K562 (cell line): Measurements from ENCODE around the gene SLC6A9. TPM values are rescaled to one million over a fixed set of nuclear protein-coding genes. Genes with fewer than 3 reads are reported as not detected.

ENCODE experiments used
- ARID2 ChIP-seq: fragments of 450-650 bp; IDR thresholded peaks from 2 replicates; pipeline ENCODE4 v1.6.1; 2017; ENCODE audit warnings: antibody characterized with exemption, mild to moderate bottlenecking
- ARNT ChIP-seq, 2 experiments: fragments of 450-650 bp; IDR thresholded peaks; 2 replicates each; pipeline ENCODE4 v1.6.1; 2016; ENCODE audit warnings: mild to moderate bottlenecking in 1 of 2
- ATF4 ChIP-seq: fragments of 450-650 bp; formaldehyde crosslinking; IDR thresholded peaks from 2 replicates; pipeline ENCODE4 v1.4.0; 2022; ENCODE audit warnings: mild to moderate bottlenecking, moderate library complexity
- BRD4 ChIP-seq: fragments of 200-600 bp; sonication (generic); IDR thresholded peaks from 2 replicates; pipeline ENCODE4 v1.6.1; 2017; ENCODE audit warnings: inconsistent platforms
- CHD1 ChIP-seq: fragments of 200-600 bp; sonication (generic); IDR thresholded peaks from one replicate; pipeline ENCODE4 v1.6.1; 2012; ENCODE audit warnings: mild to moderate bottlenecking, moderate library complexity, low read length, inconsistent platforms
- CXXC5 ChIP-seq: fragments of 250-450 bp; sonication (Bioruptor Pico); IDR thresholded peaks from 2 replicates; pipeline ENCODE4 v1.8.0; 2022; ENCODE audit warnings: inconsistent platforms, mild to moderate bottlenecking, moderate library complexity
- DPF2 ChIP-seq: fragments of 450-650 bp; IDR thresholded peaks from 2 replicates; pipeline ENCODE4 v1.6.1; 2016
- ELF2 ChIP-seq: fragments of 250-450 bp; sonication (Bioruptor Pico); IDR thresholded peaks from 2 replicates; pipeline ENCODE4 v1.5.0; 2021; ENCODE audit warnings: mild to moderate bottlenecking
- NCOA2 ChIP-seq, 2 experiments: fragments of 450-650 bp; IDR thresholded peaks; 2 replicates each; pipeline ENCODE4 v1.6.1; 2018; ENCODE audit warnings: mild to moderate bottlenecking in 2 of 2, moderate library complexity in 1 of 2; ENCODE audit not compliant: partially characterized antibody in 2 of 2
- NCOA6 ChIP-seq: fragments of 450-650 bp; IDR thresholded peaks from 2 replicates; pipeline ENCODE4 v1.6.1; 2017; ENCODE audit warnings: mild to moderate bottlenecking
- NFRKB ChIP-seq: fragments of 450-650 bp; IDR thresholded peaks from 2 replicates; pipeline ENCODE4 v1.6.1; 2016; ENCODE audit warnings: low read depth
- PHTF2 ChIP-seq: fragments of 250-450 bp; sonication (Bioruptor Pico); IDR thresholded peaks from 2 replicates; pipeline ENCODE4 v1.5.0; 2021; ENCODE audit warnings: mild to moderate bottlenecking
- RREB1 ChIP-seq: fragments of 250-450 bp; sonication (Bioruptor Pico); IDR thresholded peaks from 2 replicates; pipeline ENCODE4 v1.4.0; 2020
- SFPQ ChIP-seq: fragments of 200-400 bp; formaldehyde crosslinking; IDR thresholded peaks from 2 replicates; pipeline ENCODE4 v1.6.1; 2017; ENCODE audit warnings: mild to moderate bottlenecking, low read depth, low read length, moderate library complexity
- SPI1 ChIP-seq: IDR thresholded peaks from 2 replicates; pipeline ENCODE4 v1.6.1; 2011; ENCODE audit warnings: low read depth, low read length, control low read depth, borderline replicate concordance
- STAG1 ChIP-seq: sonication (generic); formaldehyde crosslinking; IDR thresholded peaks from 2 replicates; pipeline ENCODE4 v1.5.0; 2020; ENCODE audit warnings: missing genetic modification reagents, borderline replicate concordance
- TEAD2 ChIP-seq: fragments of 450-650 bp; IDR thresholded peaks from 2 replicates; pipeline ENCODE4 v1.6.1; 2016; ENCODE audit warnings: missing genetic modification characterization, control low read depth, missing compliant biosample characterization
- YY1 ChIP-seq, 3 experiments: IDR thresholded peaks; 2 replicates each; pipeline ENCODE4 v1.6.1; 2011; ENCODE audit warnings: low read length in 2 of 3, mild to moderate bottlenecking in 2 of 3, moderate library complexity in 2 of 3, borderline replicate concordance in 1 of 3, control low read depth in 1 of 3, low read depth in 1 of 3; ENCODE audit not compliant: insufficient read depth in 3 of 3, insufficient replicate concordance in 2 of 3, control insufficient read depth in 1 of 3, insufficient read length in 1 of 3; ENCODE audit errors: extremely low read depth in 1 of 3
- ZZZ3 ChIP-seq: fragments of 450-650 bp; IDR thresholded peaks from 2 replicates; pipeline ENCODE4 v1.6.1; 2016; ENCODE audit warnings: antibody characterized with exemption, mild to moderate bottlenecking, moderate library complexity
- polyA plus RNA-seq, 8 experiments: library from polyadenylated mRNA; depleted of rRNA in 4 of 8; stranded (reverse) in 5 of 8; unstranded in 3 of 8; fragments of >200 nt; fragmentation: Nextera tagmentation in 2 of 8; fragmentation: Illumina TruSeq in 1 of 8; extraction: Ambion mirVana in 2 of 8; extraction: Trizol in 1 of 8; gene quantifications; 2 replicates each; pipeline versions ENCODE4 v1.2.1 to v1.2.3, GENCODE V29; 2011 to 2014; ENCODE audit warnings: inconsistent platforms in 1 of 8, missing spikeins in 1 of 8
- total RNA-seq, 7 experiments: library from RNA; depleted of rRNA in 6 of 7; stranded (reverse); fragments of >200 nt in 6 of 7; fragmentation: Illumina TruSeq in 2 of 7; extraction: Trizol in 2 of 7; gene quantifications; 2 replicates each; pipeline versions ENCODE4 v1.2.1 to v1.2.3, GENCODE V29; 2011 to 2021; ENCODE audit warnings: low replicate concordance in 1 of 7

Gene SLC6A9
- total and polyA plus RNA-seq, 9 of the 15 experiments (the other 6 are each of a cell fraction or from before 2014, with no cell fraction given): 0.17 to 18.7 (median 2.9) TPM

- TF ChIP-seq ATF4 (no peak), PHTF2 (CRISPR knock-in tag) (no peak), CHD1 (peak; percentile 80), BRD4 (no peak), DPF2 (0 out of 2 replicates have a peak, but pooled peaks have one; percentile 34), ELF2 (CRISPR knock-in tag) (no peak), RREB1 (CRISPR knock-in tag) (no peak), SPI1 (peak; percentile 98), NFRKB (no peak), TEAD2 (tag) (no peak), CXXC5 (CRISPR knock-in tag) (no peak), ARID2 (no peak), ZZZ3 (no peak), NCOA2 (IDR thresholded peaks at IDR 0.05; ENCODE audit: partially characterized antibody in 2 of 2) (no peak), NCOA6 (no peak), ARNT (IDR thresholded peaks at IDR 0.05) (no peak), STAG1 (CRISPR knock-in tag) (0 out of 2 replicates have a peak, but pooled peaks have one; percentile 6), SFPQ (no peak), YY1 (IDR thresholded peaks at IDR 0.05; ENCODE audit: borderline replicate concordance in 1 of 3, control insufficient read depth in 1 of 3, extremely low read depth in 1 of 3, insufficient read depth in 3 of 3, insufficient read length in 1 of 3, insufficient replicate concordance in 2 of 3, low read depth in 1 of 3, low read length in 2 of 3) (peak in 1 of 3 experiments; percentile 42)
Observed at GRCh38 chr1:43975249-43975961, 55.9 kb downstream of the SLC6A9 start (continued).
